Stimulated activated naive CD8-positive, alpha-beta T cell treated with anti-CD3 and anti-CD28 coated beads, Interleukin-15, Interleukin-2, amounts not matched to agents 100 ng/mL and 50 ng/mL, for 24 hours (primary cell): ENCODE results near the gene PLEKHA6.

Experiments used
- H3K27ac Mint-ChIP-seq: one replicate; pipeline ENCODE4 v1.8.0; 2021; ENCODE audit warnings: mild to moderate bottlenecking, mixed read lengths
- H3K27me3 Mint-ChIP-seq: one replicate; pipeline ENCODE4 v1.8.0; 2021; ENCODE audit warnings: mixed read lengths
- H3K36me3 Mint-ChIP-seq: one replicate; pipeline ENCODE4 v1.8.0; 2021; ENCODE audit warnings: low read depth, mixed read lengths
- H3K4me1 Mint-ChIP-seq: one replicate; pipeline ENCODE4 v1.8.0; 2021; ENCODE audit warnings: low read depth, mixed read lengths
- H3K4me3 Mint-ChIP-seq: one replicate; pipeline ENCODE4 v1.8.0; 2021; ENCODE audit warnings: mild to moderate bottlenecking, mixed read lengths
- H3K9me3 Mint-ChIP-seq: one replicate; pipeline ENCODE4 v1.8.0; 2021; ENCODE audit warnings: mixed read lengths

Gene PLEKHA6

GRCh38 chr1:204306076-204306475 is 53.7 kb downstream of the PLEKHA6 start:
- no peak overlapping the region for H3K27ac Mint-ChIP-seq
- H3K36me3 Mint-ChIP-seq, result no peaks in the 10 kb centered on the region

GRCh38 chr1:204304067-204304466 is 55.7 kb downstream of the PLEKHA6 start:
- no peak overlapping the region for H3K27ac Mint-ChIP-seq
- peaks cover 9% of the 10 kb centered on the region for H3K27me3 Mint-ChIP-seq
- H3K4me1 Mint-ChIP-seq, result no peaks in the 10 kb centered on the region
- H3K4me3 Mint-ChIP-seq, result no peak overlapping the region
- no peaks in the 10 kb centered on the region for H3K36me3 Mint-ChIP-seq
- no peaks in the 10 kb centered on the region for H3K9me3 Mint-ChIP-seq

More at GRCh38 chr1:204306076-204306475, 53.7 kb downstream of the PLEKHA6 start:
- Mint-ChIP-seq H3K27me3 (peaks cover 12% of the 10 kb centered on the region), H3K4me3 (no peak overlapping the region), H3K9me3 (no peaks in the 10 kb centered on the region), H3K4me1 (no peaks in the 10 kb centered on the region)

- Mint-ChIP-seq H3K27ac (no peak overlapping the region), H3K4me1 (no peaks in the 10 kb centered on the region), H3K27me3 (peaks cover 9% of the 10 kb centered on the region), H3K9me3 (no peaks in the 10 kb centered on the region), H3K4me3 (no peak overlapping the region), H3K36me3 (no peaks in the 10 kb centered on the region)
Measured at GRCh38 chr1:204302769-204303168, 57.0 kb downstream of the PLEKHA6 start.

GRCh38 chr1:204301171-204301957 is 58.4 kb downstream of the PLEKHA6 start:
- H3K36me3 Mint-ChIP-seq, result no peaks in the 10 kb centered on the region
- no peak overlapping the region for H3K27ac Mint-ChIP-seq
- H3K4me1 Mint-ChIP-seq, result peaks cover 7% of the 10 kb centered on the region
- no peaks in the 10 kb centered on the region for H3K9me3 Mint-ChIP-seq
- peaks cover 9% of the 10 kb centered on the region for H3K27me3 Mint-ChIP-seq
- H3K4me3 Mint-ChIP-seq, result no peak overlapping the region

GRCh38 chr1:204299814-204300365 is 59.8 kb downstream of the PLEKHA6 start:
- Mint-ChIP-seq H3K4me3 (no peak overlapping the region), H3K27me3 (peaks cover 9% of the 10 kb centered on the region), H3K36me3 (no peaks in the 10 kb centered on the region), H3K4me1 (peaks cover 16% of the 10 kb centered on the region), H3K9me3 (no peaks in the 10 kb centered on the region), H3K27ac (no peak overlapping the region)

- H3K9me3 Mint-ChIP-seq, result no peaks in the 10 kb centered on the region
- H3K27ac Mint-ChIP-seq, result peak overlapping the region; percentile 57
- no peak overlapping the region for H3K4me3 Mint-ChIP-seq
Measured at GRCh38 chr1:204296431-204296988, 63.2 kb downstream of the PLEKHA6 start.

GRCh38 chr1:204295671-204296070 is 64.1 kb downstream of the PLEKHA6 start:
- Mint-ChIP-seq H3K36me3 (no peaks in the 10 kb centered on the region), H3K9me3 (no peaks in the 10 kb centered on the region), H3K27me3 (peaks cover 3% of the 10 kb centered on the region), H3K4me1 (peaks cover 16% of the 10 kb centered on the region), H3K4me3 (no peak overlapping the region), H3K27ac (peak overlapping the region; percentile 57)

More at GRCh38 chr1:204296431-204296988, 63.2 kb downstream of the PLEKHA6 start:
- Mint-ChIP-seq H3K4me1 (peaks cover 16% of the 10 kb centered on the region), H3K27me3 (peaks cover 3% of the 10 kb centered on the region), H3K36me3 (no peaks in the 10 kb centered on the region)

GRCh38 chr1:204294357-204294756 is 65.4 kb downstream of the PLEKHA6 start:
- no peak overlapping the region for H3K27ac Mint-ChIP-seq
- no peaks in the 10 kb centered on the region for H3K36me3 Mint-ChIP-seq
- no peak overlapping the region for H3K4me3 Mint-ChIP-seq
- H3K4me1 Mint-ChIP-seq, result peaks cover 16% of the 10 kb centered on the region
- no peaks in the 10 kb centered on the region for H3K9me3 Mint-ChIP-seq
- peaks cover 11% of the 10 kb centered on the region for H3K27me3 Mint-ChIP-seq

- H3K27me3 Mint-ChIP-seq, result peaks cover 11% of the 10 kb centered on the region
- H3K27ac Mint-ChIP-seq, result no peak overlapping the region
- no peaks in the 10 kb centered on the region for H3K9me3 Mint-ChIP-seq
- H3K4me1 Mint-ChIP-seq, result peaks cover 16% of the 10 kb centered on the region
- H3K4me3 Mint-ChIP-seq, result no peak overlapping the region
- H3K36me3 Mint-ChIP-seq, result no peaks in the 10 kb centered on the region
Measured at GRCh38 chr1:204293605-204294337, 66.0 kb downstream of the PLEKHA6 start.

GRCh38 chr1:204292740-204293139 is 67.0 kb downstream of the PLEKHA6 start:
- peaks cover 11% of the 10 kb centered on the region for H3K27me3 Mint-ChIP-seq
- H3K4me3 Mint-ChIP-seq, result no peak overlapping the region
- H3K36me3 Mint-ChIP-seq, result no peaks in the 10 kb centered on the region
- no peaks in the 10 kb centered on the region for H3K9me3 Mint-ChIP-seq
- H3K27ac Mint-ChIP-seq, result no peak overlapping the region
- H3K4me1 Mint-ChIP-seq, result peaks cover 22% of the 10 kb centered on the region

GRCh38 chr1:204289280-204289679 is 70.4 kb downstream of the PLEKHA6 start:
- no peak overlapping the region for H3K4me3 Mint-ChIP-seq
- H3K27ac Mint-ChIP-seq, result no peak overlapping the region
- H3K36me3 Mint-ChIP-seq, result no peaks in the 10 kb centered on the region
- H3K27me3 Mint-ChIP-seq, result peaks cover 11% of the 10 kb centered on the region
- H3K4me1 Mint-ChIP-seq, result peaks cover 29% of the 10 kb centered on the region
- no peaks in the 10 kb centered on the region for H3K9me3 Mint-ChIP-seq

GRCh38 chr1:204288021-204288588 is 71.6 kb downstream of the PLEKHA6 start:
- Mint-ChIP-seq H3K36me3 (no peaks in the 10 kb centered on the region), H3K4me1 (peaks cover 29% of the 10 kb centered on the region), H3K4me3 (no peak overlapping the region), H3K27me3 (peaks cover 11% of the 10 kb centered on the region), H3K9me3 (no peaks in the 10 kb centered on the region), H3K27ac (no peak overlapping the region)

- H3K9me3 Mint-ChIP-seq, result no peaks in the 10 kb centered on the region
- H3K4me1 Mint-ChIP-seq, result peaks cover 29% of the 10 kb centered on the region
- H3K27me3 Mint-ChIP-seq, result peaks cover 9% of the 10 kb centered on the region
- no peaks in the 10 kb centered on the region for H3K36me3 Mint-ChIP-seq
- H3K27ac Mint-ChIP-seq, result peak overlapping the region; percentile 88
- H3K4me3 Mint-ChIP-seq, result peak overlapping the region; percentile 30
Measured at GRCh38 chr1:204287466-204287891, 72.2 kb downstream of the PLEKHA6 start.

- H3K4me3 Mint-ChIP-seq, result peak overlapping the region; percentile 64
- H3K9me3 Mint-ChIP-seq, result no peaks in the 10 kb centered on the region
- H3K27me3 Mint-ChIP-seq, result peaks cover 8% of the 10 kb centered on the region
- H3K36me3 Mint-ChIP-seq, result no peaks in the 10 kb centered on the region
- H3K27ac Mint-ChIP-seq, result peak overlapping the region; percentile 88
- peaks cover 29% of the 10 kb centered on the region for H3K4me1 Mint-ChIP-seq
Measured at GRCh38 chr1:204286831-204287421, 72.8 kb downstream of the PLEKHA6 start.
